Measurements from ENCODE around the gene EBP.
A peak's percentile ranks its signal among the peaks of the same experiment; 100 is the strongest.
"Not testable (repeated sequence)": the region's sequence is repeated elsewhere in the genome, so short reads cannot be mapped to it uniquely, and the experiment has no call there.

Gene EBP

DNA sequence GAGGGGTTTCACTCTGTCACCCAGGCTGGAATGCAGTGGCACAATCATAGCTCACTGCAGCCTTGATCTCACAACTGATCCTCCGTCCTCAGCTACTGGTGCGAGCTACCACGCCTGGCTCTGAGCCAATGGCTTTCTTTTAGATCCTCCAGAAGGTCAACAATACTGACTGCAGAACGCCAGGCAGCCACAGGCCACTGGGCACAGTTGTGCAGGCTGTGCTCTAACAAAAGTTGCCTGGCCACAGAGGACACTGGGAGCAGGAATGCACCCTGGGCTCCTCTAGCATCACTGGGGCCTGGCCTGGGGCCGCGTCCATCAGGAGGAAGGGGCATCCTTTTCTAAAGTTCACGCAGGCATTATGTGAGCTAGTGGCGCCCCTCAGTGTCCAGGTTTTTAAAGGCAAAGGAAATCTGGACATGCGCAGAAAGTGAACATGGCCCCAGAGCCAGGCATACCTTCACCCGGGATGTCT is 27.7 kb upstream of the EBP start:
- DNase-seq (ENCODE audit: low read depth in 2 of 2): no peak

DNA sequence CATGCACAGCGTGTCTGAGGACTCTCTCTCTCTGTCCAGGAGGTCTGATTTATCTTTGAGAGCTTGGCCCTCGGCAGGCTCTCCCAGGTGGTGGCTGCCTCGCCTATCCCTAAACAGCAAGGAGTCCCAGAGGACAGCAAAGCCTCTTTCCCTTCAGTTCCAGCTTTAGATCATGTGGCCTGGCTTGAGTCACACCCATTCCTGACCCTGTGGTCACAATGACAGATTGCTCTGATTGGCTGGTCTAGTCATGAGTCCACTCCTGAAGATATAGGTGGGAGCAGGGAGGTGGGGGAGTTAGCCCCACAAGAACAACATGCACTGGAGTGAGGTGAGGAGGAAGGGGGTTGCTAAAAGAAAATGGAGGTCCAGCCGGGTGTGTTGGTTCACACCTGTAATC is 24.9 kb upstream of the EBP start:
- DNase-seq (ENCODE audit: low read depth in 2 of 2): no peak

DNA sequence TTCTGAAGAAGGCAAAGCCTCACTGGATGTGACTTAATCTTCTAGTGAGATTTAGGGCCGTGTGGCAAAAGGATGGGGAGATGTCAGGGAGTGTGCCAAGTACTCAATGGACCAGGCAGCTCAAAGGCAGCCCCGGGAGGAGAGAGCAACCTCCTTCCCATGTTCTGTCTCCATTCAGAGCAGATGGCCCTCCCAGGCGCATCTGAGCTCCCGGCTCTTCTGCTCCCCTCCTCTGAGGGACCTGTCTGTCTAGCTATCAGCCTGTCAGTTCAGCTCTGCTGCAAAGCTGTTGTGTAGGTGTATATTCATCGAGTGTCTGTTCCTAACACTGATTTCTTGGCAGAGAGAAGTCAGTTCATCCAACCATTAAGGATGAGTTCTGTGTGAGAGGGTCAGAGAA is 23.7 kb upstream of the EBP start:
- DNase-seq (ENCODE audit: low read depth in 2 of 2): no peak

DNA sequence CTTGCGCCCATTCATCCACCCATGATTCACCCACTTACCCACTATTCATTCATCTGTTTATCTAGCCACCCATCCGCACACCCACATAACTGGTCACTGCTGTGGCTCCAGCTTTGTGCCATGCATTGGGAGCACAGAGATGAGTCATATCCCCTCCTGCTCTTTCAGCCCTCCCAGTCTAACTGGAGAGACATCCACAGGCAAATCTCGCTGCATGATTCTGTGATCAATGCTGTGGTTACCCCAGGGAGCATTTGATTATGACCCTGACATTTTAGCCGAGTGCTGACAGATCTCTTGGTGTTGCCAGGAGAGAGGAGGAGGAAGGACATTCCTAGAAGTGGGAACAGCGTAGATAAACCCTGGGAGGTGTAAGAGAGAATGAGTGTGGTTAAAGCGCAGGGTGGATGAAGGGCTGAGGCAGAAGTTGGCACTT is 23.2 kb upstream of the EBP start:
- no peak for DNase-seq (ENCODE audit: low read depth in 2 of 2)

DNA sequence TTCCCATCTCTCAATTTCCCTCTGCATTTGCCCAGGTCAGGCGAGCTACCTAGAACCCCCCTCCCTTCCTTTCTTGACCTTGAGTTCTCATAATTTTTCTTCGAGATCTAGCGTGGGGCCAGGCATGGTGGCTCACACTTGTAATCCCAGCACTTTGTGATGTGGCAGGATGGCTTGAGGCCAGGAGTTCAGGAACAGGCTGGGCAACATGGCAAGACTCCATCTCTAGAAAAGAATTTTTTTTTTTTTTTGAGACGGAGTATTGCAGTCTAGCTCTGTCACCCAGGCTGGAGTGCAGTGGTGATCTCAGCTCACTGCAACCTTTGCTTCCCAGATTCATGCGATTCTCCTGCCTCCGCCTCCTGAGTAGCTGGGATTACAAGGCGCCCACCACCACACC is 17.3 kb upstream of the EBP start:
- DNase-seq (ENCODE audit: low read depth in 2 of 2): no peak

DNA sequence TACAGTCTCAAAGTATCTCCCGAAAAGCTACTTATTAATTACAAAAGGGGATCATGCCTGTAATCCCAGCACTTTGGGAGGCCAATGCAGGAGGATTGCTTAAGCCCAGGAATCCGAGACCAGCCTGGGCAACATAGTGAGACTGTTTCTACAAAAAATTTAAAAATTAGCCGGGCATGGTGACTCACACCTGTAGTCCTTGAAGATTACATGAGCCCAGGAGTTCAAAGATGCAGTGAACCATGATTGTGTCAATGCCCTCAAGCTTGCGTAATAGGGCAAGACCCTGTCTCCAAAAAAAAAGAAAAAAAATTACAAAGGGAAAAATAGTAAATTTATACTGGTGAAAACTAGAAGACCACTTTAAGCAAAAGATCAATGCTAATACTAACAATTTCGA is 16.1 kb upstream of the EBP start:
- no peak for DNase-seq (ENCODE audit: low read depth in 2 of 2)

DNA sequence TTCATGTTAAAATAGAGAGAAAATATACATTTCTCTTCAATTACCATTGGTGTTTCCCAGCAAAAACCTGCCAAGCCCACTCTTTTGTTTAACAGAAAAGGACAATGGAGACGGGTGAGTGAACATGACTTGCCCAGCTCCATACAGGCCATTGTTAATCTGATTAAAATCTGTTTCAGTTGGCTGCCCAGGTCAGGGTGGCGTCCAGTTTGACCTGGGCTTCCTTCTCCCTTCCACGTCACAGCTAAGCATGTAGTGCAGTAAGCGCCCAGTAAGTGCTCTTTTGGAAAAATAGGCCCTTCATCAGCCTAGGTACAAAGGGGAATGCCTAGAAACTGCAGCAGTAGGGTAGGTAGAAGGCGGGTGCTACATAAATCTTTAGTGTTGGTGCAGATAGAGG is 14.4 kb upstream of the EBP start:
- DNase-seq (ENCODE audit: low read depth in 2 of 2): no peak

DNA sequence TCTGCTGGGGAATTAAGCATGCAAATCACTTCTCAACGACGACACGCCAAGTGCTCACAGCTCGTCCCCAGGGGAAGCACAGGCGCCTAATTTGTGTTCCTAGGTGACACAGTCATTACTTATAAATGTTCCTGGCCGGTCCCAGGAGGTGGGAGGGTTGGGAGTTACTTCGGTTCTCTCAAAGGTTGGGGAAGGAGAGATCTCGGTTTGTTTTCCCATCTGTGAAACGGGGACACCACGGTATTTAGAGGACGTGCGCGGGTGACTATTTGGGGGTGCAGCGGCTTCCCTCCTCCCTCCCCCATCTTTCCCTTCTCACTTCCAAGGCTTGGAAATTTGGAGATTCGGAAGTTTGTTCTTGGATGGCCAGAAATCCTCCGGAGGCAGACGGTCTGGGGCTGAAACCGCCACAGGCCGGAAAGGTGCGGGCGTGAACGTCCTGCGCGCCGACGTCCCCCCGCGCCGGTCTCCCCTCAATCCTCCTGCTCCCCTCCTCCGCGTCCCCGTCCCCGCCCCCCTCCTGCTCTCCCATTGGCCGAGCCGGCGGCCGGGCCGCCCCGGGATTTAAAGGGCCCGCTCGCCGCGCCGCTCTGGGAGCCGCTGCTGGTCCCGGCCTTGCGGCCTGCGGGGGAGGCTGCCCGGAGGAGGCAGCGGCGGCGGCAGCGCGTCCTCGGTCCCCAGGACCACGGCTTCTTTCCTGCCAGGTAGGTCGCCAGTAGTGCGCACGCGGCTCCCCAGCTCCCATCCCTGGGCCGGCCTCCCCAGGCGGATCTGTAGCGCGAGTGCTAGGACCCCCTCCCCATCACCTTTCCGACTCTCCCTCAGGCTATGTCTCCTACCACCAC is 13.0 kb upstream of the EBP start, which contains the start of gene PORCN:
Gene PORCN (plus strand): TSS at position 593 of the 845 bp plus-strand sequence. CDS start 829 bp downstream, outside the sequence.
- DNase-seq (ENCODE audit: low read depth in 2 of 2): peak; percentile 59 to 76

DNA sequence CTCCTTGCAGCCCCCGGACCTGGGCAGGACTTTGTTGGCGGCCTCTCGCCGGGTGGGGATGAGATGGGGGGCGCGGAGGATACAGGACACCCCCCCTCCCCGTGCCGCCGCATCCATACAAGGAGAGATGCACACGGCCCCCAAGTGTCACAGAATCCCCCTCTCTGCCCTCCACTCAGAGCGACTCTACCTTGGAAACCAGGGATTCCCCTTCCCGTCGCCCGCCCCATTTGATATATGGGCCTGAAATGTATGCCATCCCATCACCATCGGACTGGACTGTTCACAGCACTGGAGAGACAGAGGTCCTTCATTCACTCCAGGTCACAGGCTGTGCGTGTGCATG is 12.4 kb upstream of the EBP start:
- no peak for DNase-seq (ENCODE audit: low read depth in 2 of 2)

DNA sequence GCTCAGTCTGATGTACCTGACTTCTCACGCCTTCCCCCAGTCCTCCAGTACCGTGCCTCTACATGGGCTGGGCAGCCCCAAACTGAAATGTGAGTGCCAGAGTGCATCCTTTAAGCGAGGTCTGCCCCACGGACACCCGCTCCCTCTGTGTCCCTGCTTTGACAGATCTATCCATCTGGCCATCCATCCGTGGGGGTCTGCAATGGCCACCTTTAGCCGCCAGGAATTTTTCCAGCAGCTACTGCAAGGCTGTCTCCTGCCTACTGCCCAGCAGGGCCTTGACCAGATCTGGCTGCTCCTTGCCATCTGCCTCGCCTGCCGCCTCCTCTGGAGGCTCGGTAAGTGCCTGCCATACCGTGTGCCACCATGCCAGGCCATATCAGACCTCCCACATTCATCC is 12.0 kb upstream of the EBP start:
- DNase-seq (ENCODE audit: low read depth in 2 of 2): no peak

DNA sequence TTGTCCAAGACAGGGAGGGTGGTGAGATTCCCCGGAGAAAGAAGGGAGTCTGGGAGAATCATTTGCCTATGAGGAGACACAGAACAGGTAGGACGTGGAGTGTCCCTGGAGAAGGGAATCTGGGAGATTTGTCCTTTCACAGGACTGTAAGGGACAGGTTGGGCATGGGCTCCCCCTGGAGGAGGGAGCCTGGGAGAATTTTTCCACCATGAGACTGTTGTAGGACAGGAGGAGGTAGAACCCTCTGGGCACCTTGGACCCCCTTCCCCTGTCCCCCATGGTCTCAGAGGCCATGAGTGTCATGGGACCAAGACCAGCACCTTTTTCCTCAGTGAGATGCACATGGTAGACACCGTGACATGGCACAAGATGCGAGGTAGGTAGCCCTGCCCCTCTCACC is 10.0 kb upstream of the EBP start:
- DNase-seq (ENCODE audit: low read depth in 2 of 2): no peak

DNA sequence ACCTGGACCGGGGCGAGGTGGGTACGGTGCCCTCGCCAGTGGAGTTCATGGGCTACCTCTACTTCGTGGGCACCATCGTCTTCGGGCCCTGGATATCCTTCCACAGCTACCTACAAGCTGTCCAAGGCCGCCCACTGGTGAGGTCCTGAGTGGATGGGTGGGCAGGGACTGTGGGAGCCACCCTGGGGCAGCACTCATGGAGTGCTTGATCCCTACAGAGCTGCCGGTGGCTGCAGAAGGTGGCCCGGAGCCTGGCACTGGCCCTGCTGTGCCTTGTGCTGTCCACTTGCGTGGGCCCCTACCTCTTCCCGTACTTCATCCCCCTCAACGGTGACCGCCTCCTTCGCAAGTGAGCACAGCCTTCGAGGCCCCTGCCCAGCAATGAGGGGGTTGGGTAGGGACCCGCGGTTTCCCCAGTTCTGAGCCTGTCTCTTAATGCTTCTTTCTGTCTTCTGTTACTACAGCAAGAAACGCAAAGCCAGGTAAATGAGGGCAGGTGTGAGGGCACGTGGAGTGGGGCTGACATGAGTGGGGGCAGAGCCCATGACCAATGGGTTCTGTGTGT is 9.2 kb upstream of the EBP start:
- no peak for DNase-seq (ENCODE audit: low read depth in 2 of 2)

DNA sequence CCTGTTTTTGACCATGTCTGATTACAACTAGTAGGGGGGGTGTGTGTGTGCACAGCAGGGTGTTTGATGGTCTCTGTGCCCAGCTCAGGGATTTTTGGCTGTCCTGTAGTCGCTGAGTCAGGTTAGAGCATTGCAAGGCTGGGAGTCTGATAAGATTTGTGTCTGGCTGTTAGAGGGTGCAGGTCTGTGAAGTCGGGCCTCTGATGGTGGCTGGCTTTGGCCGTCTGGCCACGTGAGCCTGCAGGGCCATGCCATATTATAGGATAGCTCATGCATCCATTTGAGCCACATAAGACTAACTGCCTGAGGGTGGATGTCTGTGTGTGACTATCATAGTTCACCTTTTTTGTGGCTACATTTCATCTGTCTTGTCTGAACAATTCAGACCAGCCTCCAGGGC is 7.9 kb upstream of the EBP start:
- DNase-seq (ENCODE audit: low read depth in 2 of 2): no peak

DNA sequence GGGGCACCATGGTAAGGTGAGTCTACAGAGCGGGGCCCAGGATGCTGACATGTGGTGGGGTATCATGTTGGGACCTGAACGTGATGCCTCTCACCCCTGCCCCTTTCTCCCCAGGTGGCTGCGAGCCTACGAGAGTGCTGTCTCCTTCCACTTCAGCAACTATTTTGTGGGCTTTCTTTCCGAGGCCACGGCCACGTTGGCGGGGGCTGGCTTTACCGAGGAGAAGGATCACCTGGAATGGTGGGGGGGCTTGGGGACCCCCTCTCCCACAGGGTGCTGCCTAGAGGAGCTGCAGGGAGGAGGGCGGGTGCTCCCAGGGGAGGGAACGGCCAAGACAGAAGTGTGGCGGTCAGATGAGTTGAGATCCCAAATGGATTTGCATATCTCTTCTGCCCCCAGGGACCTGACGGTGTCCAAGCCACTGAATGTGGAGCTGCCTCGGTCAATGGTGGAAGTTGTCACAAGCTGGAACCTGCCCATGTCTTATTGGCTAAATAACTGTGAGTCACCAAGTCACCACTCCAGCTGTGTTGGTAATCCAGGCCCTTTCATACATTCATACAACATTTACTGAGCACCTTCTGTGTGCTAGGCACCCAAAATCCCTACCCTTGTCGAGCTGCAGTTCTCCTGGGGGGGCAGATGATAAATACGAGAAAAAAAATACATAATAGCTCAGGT is 7.3 kb upstream of the EBP start:
- DNase-seq (ENCODE audit: low read depth in 2 of 2): no peak

DNA sequence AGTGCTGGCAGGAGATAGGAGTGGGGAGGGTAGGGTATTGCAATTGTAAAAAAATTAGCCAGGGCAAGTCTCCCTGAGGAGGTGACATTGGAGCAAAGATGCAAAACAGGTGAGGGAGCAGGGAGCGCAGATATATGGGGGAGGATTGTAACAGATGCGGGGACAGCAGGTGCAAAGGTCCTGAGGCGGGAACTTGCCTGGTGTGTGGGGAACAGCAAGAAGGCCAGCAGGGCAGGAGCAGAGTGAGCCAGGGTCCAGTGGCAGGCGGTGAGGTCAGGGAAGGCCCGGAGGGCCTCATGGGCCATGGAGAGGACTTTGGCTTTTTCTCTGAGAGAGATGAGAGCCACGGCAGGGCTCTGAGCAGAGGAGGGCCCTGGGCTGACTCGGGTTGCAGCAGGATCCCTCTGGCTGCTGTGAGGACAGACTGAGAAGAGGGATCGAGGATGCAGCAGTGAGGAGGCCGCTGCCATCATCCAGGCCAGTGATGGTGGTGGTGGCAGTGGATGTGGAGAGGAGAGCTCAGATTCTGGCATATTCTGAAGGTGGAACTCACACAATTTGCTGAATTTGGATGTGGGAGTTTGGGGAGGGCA is 6.6 kb upstream of the EBP start:
- no peak for DNase-seq (ENCODE audit: low read depth in 2 of 2)

DNA sequence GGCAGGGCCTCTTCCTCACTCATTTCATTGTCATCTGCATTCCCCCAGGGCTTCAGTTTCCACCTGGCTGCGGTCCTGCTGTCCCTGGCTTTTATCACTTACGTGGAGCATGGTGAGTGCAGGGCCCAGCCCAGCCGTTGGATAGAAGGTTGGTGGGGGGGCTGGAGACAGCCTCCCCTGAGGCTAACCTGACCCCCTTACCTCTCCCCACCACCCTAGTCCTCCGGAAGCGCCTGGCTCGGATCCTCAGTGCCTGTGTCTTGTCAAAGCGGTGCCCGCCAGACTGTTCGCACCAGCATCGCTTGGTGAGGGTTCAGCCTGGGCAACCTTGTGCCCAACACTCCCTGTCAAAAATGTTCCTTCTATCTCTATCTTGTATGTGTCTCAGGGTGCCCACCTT is 5.8 kb upstream of the EBP start:
- no peak for DNase-seq (ENCODE audit: low read depth in 2 of 2)

DNA sequence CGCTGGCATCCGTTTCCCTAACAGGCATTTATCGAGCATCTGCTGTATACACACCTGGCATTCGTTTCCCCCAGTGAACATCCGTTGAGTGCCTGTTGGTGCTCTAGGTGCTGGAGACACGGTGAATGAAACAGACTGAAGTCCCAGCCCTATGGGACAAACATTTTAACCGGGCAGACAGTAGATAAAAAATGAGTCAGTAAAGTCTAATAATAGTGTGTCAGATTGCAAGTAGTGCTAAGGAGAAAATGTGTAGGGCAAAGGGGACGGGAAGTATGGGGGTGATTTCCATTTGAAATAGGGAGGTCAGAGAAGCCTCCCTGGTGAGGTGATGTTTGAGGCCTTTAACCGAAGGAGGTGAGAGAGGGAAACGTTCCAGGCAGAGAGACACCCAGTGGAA is 5.3 kb upstream of the EBP start:
- no peak for DNase-seq (ENCODE audit: low read depth in 2 of 2)

DNA sequence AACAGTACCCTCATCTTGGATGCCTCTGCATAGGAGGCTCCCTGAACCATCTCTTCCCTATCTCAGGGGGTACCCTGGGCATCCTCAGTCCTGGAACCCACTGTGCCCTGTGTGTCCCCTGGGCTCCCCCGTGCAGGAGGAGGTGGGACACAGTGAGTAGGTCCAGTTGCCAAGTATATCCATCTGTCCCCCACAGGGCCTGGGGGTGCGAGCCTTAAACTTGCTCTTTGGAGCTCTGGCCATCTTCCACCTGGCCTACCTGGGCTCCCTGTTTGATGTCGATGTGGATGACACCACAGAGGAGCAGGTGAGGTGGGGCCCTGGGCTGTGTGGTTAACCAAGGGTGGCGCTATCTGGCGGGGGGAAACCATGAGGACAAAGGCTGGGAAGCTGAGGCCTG is 4.6 kb upstream of the EBP start:
- no peak for DNase-seq (ENCODE audit: low read depth in 2 of 2)

DNA sequence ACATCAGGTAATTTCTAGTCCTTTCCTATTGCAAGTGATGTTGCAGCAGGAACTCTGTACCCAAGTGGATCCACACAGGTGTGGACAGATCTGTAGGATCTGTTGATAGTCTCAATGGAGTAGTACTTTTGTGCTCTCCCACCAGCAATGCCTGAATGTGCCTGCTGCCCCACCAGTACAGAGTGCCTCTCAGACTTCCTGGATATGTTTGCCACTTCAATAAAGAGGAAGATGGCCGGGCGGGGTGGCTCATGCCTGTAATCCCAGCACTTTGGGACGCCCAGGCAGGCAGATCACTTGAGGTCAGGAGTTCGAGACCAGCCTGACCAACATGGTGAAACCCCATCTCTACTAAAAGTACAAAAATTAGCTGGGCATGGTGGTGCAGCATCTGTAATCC is 2.1 kb upstream of the EBP start:
- DNase-seq (ENCODE audit: low read depth in 2 of 2): not testable (repeated sequence)

DNA sequence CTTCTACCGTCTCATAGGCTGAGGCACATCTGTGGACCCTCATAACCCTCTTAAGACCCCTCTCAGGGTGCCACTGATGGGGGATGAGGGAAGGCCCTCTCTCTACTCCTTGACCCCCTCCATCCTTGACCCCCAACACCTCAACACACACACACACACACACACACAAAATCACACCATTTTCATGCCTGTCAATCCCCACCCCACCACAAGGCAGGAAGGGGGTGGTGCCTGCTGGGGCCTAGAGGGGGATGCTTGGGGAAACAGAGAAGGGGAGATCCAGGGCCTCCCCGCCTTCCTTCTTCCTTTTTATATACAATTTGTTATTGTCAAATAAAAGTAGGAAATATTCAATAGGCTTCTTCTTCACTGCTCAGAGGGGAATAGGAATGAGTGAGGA is 1.2 kb upstream of the EBP start:
- DNase-seq (ENCODE audit: low read depth in 2 of 2): no peak

DNA sequence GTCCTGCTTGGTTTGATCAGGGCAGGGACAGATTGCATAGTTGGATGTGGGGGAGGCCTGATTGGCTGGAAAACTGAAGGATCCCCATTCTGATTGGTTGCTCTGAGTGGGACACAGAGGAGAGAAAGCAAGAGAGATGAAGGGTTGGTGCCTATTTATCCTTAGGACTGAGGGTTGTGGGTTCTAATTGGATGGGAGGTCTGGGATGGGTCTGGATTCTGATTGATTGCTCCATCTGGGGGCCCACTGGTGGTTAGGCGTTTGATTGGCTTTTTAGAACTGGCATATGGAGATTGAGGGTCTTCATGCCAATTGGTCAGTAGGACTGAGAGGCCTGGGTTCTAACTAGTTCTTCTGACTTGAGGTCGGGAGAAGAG is 644 bp upstream of the EBP start:
- DNase-seq (ENCODE audit: low read depth in 2 of 2): no peak

DNA sequence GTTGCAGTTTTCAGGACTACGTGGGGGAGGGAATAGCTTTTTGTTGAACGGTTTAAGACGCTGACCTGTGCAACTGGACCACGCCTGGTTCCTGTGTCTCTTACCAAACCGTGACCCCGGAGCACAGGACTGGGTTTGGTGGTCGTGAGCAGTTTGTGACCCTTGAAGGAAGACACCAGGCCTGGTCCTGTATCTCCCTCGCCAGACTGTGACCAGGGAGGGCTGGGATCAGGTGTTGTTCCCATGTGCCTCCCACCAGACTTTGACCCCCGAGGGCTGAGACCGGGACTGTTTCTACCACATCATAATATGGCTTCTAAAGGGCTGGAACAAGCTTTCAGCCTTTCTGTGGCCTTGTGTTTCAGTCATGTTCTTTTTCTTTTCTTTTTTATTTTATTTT is 683 bp downstream of the EBP start:
- DNase-seq (ENCODE audit: low read depth in 2 of 2): no peak

DNA sequence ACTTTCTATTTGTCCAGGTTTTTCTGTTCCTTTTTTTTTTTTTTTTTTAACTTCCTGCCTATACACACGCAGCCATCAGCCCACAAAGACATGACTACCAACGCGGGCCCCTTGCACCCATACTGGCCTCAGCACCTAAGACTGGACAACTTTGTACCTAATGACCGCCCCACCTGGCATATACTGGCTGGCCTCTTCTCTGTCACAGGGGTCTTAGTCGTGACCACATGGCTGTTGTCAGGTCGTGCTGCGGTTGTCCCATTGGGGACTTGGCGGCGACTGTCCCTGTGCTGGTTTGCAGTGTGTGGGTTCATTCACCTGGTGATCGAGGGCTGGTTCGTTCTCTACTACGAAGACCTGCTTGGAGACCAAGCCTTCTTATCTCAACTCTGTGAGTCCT is 2.1 kb downstream of the EBP start:
- no peak for DNase-seq (ENCODE audit: low read depth in 2 of 2)
